ENCODE measurements around the gene DUS1L.

The DUS1L gene

GRCh38 chr17:82029391-82029790 lies 36.2 kb downstream of the DUS1L start:
- peaks cover 5% of the 10 kb centered on the region for H3K79me1 ChIP-seq (ENCODE audit: low read length)
- H2BK12ac ChIP-seq (ENCODE audit: low read length): no peak overlapping the region
- no peak overlapping the region for H3K4me3 ChIP-seq (ENCODE audit: low read depth, low read length)
- no peak overlapping the region for H2AK5ac ChIP-seq (ENCODE audit: low read length)
- no peak overlapping the region for H3K23ac ChIP-seq (ENCODE audit: low read length)
- no peak overlapping the region for H2BK120ac ChIP-seq (ENCODE audit: insufficient read depth, low read length, poor library complexity)
- H4K8ac ChIP-seq (ENCODE audit: low read depth, low read length): no peak overlapping the region
- H4K91ac ChIP-seq (ENCODE audit: low read depth, low read length): no peak overlapping the region
- H3K4me1 ChIP-seq (ENCODE audit: control insufficient read depth in 1 of 2, insufficient read depth in 2 of 2, low read length in 2 of 2): peaks cover under 1 to 8% of the 10 kb centered on the region in 2 experiments
- no peak overlapping the region for H3K4me2 ChIP-seq (ENCODE audit: low read length)
- no peaks in the 10 kb centered on the region for H3K27me3 ChIP-seq (ENCODE audit: insufficient read depth, low read length)
- H3K4ac ChIP-seq (ENCODE audit: low read depth, low read length): no peak overlapping the region
- no peaks in the 10 kb centered on the region for H3K79me2 ChIP-seq (ENCODE audit: control insufficient read depth, insufficient read depth, low read length, poor library complexity)
- no peak overlapping the region for H3K14ac ChIP-seq (ENCODE audit: low read length)
- H3K36me3 ChIP-seq (ENCODE audit: control insufficient read depth in 1 of 2, insufficient read depth in 2 of 2, low read length in 2 of 2): peaks cover 0 to 16% of the 10 kb centered on the region in 2 experiments
- no peak overlapping the region for H4K12ac ChIP-seq (ENCODE audit: low read depth, low read length)
- no peak overlapping the region for H3K27ac ChIP-seq (ENCODE audit: low read depth, low read length)
- peaks cover 5% of the 10 kb centered on the region for H3K9me3 ChIP-seq (ENCODE audit: insufficient read depth, low read depth, low read length)
- H2AFZ ChIP-seq (ENCODE audit: insufficient read depth, low read length, poor library complexity): no peak overlapping the region
- H3K9ac ChIP-seq (ENCODE audit: low read length): no peak overlapping the region
- no peak overlapping the region for H2BK5ac ChIP-seq (ENCODE audit: low read depth, low read length, poor library complexity)
- DNase-seq: no peak
- no CpG with 5 or more reads among the region's 16 CpGs for WGBS (ENCODE audit: extremely low coverage, insufficient coverage, insufficient read length)
- no peak overlapping the region for H3K18ac ChIP-seq (ENCODE audit: low read length)

GRCh38 chr17:82028966-82029365 lies 36.6 kb downstream of the DUS1L start:
- Histone ChIP-seq H2BK5ac (ENCODE audit: low read depth, low read length, poor library complexity) (no peak overlapping the region), H4K91ac (ENCODE audit: low read depth, low read length) (no peak overlapping the region), H3K9me3 (ENCODE audit: insufficient read depth, low read depth, low read length) (peaks cover 6% of the 10 kb centered on the region), H3K36me3 (ENCODE audit: control insufficient read depth in 1 of 2, insufficient read depth in 2 of 2, low read length in 2 of 2) (peaks cover 0 to 16% of the 10 kb centered on the region in 2 experiments), H3K4me1 (ENCODE audit: control insufficient read depth in 1 of 2, insufficient read depth in 2 of 2, low read length in 2 of 2) (peaks cover 5 to 11% of the 10 kb centered on the region in 2 experiments), H2BK12ac (ENCODE audit: low read length) (no peak overlapping the region), H3K79me2 (ENCODE audit: control insufficient read depth, insufficient read depth, low read length, poor library complexity) (no peaks in the 10 kb centered on the region), H3K79me1 (ENCODE audit: low read length) (peaks cover 5% of the 10 kb centered on the region), H3K4me2 (ENCODE audit: low read length) (no peak overlapping the region), H3K27me3 (ENCODE audit: insufficient read depth, low read length) (no peaks in the 10 kb centered on the region), H3K4ac (ENCODE audit: low read depth, low read length) (no peak overlapping the region), H3K23ac (ENCODE audit: low read length) (no peak overlapping the region), H3K18ac (ENCODE audit: low read length) (no peak overlapping the region), H4K8ac (ENCODE audit: low read depth, low read length) (no peak overlapping the region), H3K14ac (ENCODE audit: low read length) (no peak overlapping the region), H2BK120ac (ENCODE audit: insufficient read depth, low read length, poor library complexity) (no peak overlapping the region), H3K9ac (ENCODE audit: low read length) (no peak overlapping the region), H2AFZ (ENCODE audit: insufficient read depth, low read length, poor library complexity) (no peak overlapping the region), H4K12ac (ENCODE audit: low read depth, low read length) (no peak overlapping the region), H3K27ac (ENCODE audit: low read depth, low read length) (no peak overlapping the region), H3K4me3 (ENCODE audit: low read depth, low read length) (peak overlapping the region; percentile 35), H2AK5ac (ENCODE audit: low read length) (no peak overlapping the region)
- WGBS (ENCODE audit: extremely low coverage, insufficient coverage, insufficient read length): no CpG with 5 or more reads among the region's 9 CpGs
- no peak for DNase-seq

GRCh38 chr17:82028246-82028645 lies 37.4 kb downstream of the DUS1L start:
- Histone ChIP-seq H3K36me3 (ENCODE audit: control insufficient read depth in 1 of 2, insufficient read depth in 2 of 2, low read length in 2 of 2) (peaks cover 0 to 11% of the 10 kb centered on the region in 2 experiments), H3K18ac (ENCODE audit: low read length) (no peak overlapping the region), H4K8ac (ENCODE audit: low read depth, low read length) (no peak overlapping the region), H2BK12ac (ENCODE audit: low read length) (no peak overlapping the region), H3K27me3 (ENCODE audit: insufficient read depth, low read length) (no peaks in the 10 kb centered on the region), H3K79me2 (ENCODE audit: control insufficient read depth, insufficient read depth, low read length, poor library complexity) (peaks cover 4% of the 10 kb centered on the region), H2BK120ac (ENCODE audit: insufficient read depth, low read length, poor library complexity) (no peak overlapping the region), H3K4ac (ENCODE audit: low read depth, low read length) (no peak overlapping the region), H3K79me1 (ENCODE audit: low read length) (peaks cover 5% of the 10 kb centered on the region), H3K4me2 (ENCODE audit: low read length) (no peak overlapping the region), H2AK5ac (ENCODE audit: low read length) (no peak overlapping the region), H3K27ac (ENCODE audit: low read depth, low read length) (no peak overlapping the region), H3K4me3 (ENCODE audit: low read depth, low read length) (no peak overlapping the region), H4K12ac (ENCODE audit: low read depth, low read length) (no peak overlapping the region), H2BK5ac (ENCODE audit: low read depth, low read length, poor library complexity) (no peak overlapping the region), H3K14ac (ENCODE audit: low read length) (no peak overlapping the region), H3K4me1 (ENCODE audit: control insufficient read depth in 1 of 2, insufficient read depth in 2 of 2, low read length in 2 of 2) (peaks cover 10 to 16% of the 10 kb centered on the region in 2 experiments), H3K23ac (ENCODE audit: low read length) (no peak overlapping the region), H4K91ac (ENCODE audit: low read depth, low read length) (no peak overlapping the region), H3K9ac (ENCODE audit: low read length) (no peak overlapping the region), H2AFZ (ENCODE audit: insufficient read depth, low read length, poor library complexity) (no peak overlapping the region), H3K9me3 (ENCODE audit: insufficient read depth, low read depth, low read length) (peaks cover 7% of the 10 kb centered on the region)
- no peak for DNase-seq
- no CpG with 5 or more reads among the region's 13 CpGs for WGBS (ENCODE audit: extremely low coverage, insufficient coverage, insufficient read length)

DNA sequence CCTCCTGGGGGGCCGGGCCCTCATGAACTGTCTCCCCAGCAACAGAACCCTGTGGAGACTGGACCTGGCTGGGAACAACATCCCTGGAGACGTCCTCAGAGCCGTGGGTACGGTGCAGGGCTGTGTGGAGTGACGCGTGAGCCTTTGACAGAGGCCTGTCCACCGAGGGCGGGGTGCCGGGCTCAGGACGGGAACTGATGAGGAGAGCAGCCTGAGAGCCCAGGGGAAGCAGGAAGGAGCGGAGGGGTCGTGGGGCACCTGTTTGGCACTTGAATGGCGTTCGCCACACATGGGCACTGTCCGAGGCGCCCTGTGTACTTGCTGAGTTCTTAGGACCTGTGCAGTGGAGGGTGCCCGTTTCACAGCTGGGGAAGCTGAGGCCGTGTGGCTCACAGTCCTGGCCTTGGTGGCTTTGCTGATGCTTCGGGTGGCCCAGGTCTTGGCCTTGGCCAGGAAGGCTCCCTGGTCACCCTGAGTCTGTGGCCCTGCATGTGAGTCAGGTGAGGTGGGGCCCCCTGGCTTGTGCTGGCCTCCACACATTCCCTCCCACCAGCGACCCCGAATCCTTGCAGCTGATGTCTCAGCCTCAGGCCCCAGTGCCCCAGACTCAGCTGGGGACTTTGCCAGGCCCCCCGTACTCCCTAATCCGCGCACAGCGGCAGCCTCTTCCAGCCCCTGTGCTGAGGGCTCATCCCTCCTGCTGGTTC lies 40.0 kb downstream of the DUS1L start:
- H4K8ac ChIP-seq (ENCODE audit: low read depth, low read length): no peak overlapping the region
- no peak overlapping the region for H2BK5ac ChIP-seq (ENCODE audit: low read depth, low read length, poor library complexity)
- H2BK120ac ChIP-seq (ENCODE audit: insufficient read depth, low read length, poor library complexity): no peak overlapping the region
- no peak overlapping the region for H4K91ac ChIP-seq (ENCODE audit: low read depth, low read length)
- H3K79me2 ChIP-seq (ENCODE audit: control insufficient read depth, insufficient read depth, low read length, poor library complexity): peaks cover 8% of the 10 kb centered on the region
- no peak overlapping the region for H2AK5ac ChIP-seq (ENCODE audit: low read length)
- H3K23ac ChIP-seq (ENCODE audit: low read length): no peak overlapping the region
- H3K18ac ChIP-seq (ENCODE audit: low read length): no peak overlapping the region
- no peaks in the 10 kb centered on the region for H3K27me3 ChIP-seq (ENCODE audit: insufficient read depth, low read length)
- DNase-seq: no peak
- H2AFZ ChIP-seq (ENCODE audit: insufficient read depth, low read length, poor library complexity): no peak overlapping the region
- peaks cover 6% of the 10 kb centered on the region for H3K79me1 ChIP-seq (ENCODE audit: low read length)
- H3K4me3 ChIP-seq (ENCODE audit: low read depth, low read length): no peak overlapping the region
- peaks cover 7% of the 10 kb centered on the region for H3K9me3 ChIP-seq (ENCODE audit: insufficient read depth, low read depth, low read length)
- H3K4ac ChIP-seq (ENCODE audit: low read depth, low read length): no peak overlapping the region
- H3K27ac ChIP-seq (ENCODE audit: low read depth, low read length): no peak overlapping the region
- H4K12ac ChIP-seq (ENCODE audit: low read depth, low read length): no peak overlapping the region
- no peak overlapping the region for H3K9ac ChIP-seq (ENCODE audit: low read length)
- H3K4me2 ChIP-seq (ENCODE audit: low read length): no peak overlapping the region
- no CpG with 5 or more reads among the region's 25 CpGs for WGBS (ENCODE audit: extremely low coverage, insufficient coverage, insufficient read length)
- H3K36me3 ChIP-seq (ENCODE audit: control insufficient read depth in 1 of 2, insufficient read depth in 2 of 2, low read length in 2 of 2): peaks cover 0 to 10% of the 10 kb centered on the region in 2 experiments
- H3K4me1 ChIP-seq (ENCODE audit: control insufficient read depth in 1 of 2, insufficient read depth in 2 of 2, low read length in 2 of 2): peaks cover 18 to 19% of the 10 kb centered on the region in 2 experiments
- no peak overlapping the region for H3K14ac ChIP-seq (ENCODE audit: low read length)
- no peak overlapping the region for H2BK12ac ChIP-seq (ENCODE audit: low read length)
